ENCODE results near the gene ITPKB.

Gene ITPKB

GRCh38 chr1:226590614-226591013, 148.5 kb downstream of the ITPKB start:
- H3K79me2 ChIP-seq (ENCODE audit: insufficient read depth, low read length): no peaks in the 10 kb centered on the region
- H3F3A ChIP-seq (ENCODE audit: insufficient read depth, low read length): no peaks in the 10 kb centered on the region
- H4K20me1 ChIP-seq (ENCODE audit: insufficient read depth, low read length): no peaks in the 10 kb centered on the region
- no peaks in the 10 kb centered on the region for H3K9me3 ChIP-seq (ENCODE audit: low read length)
- no peaks in the 10 kb centered on the region for H3K4me1 ChIP-seq (ENCODE audit: insufficient read depth, low read length, severe bottlenecking)
- peaks cover 12% of the 10 kb centered on the region; the same call in 1 of the 2 replicates for H3K27me3 ChIP-seq (ENCODE audit: insufficient read depth, low read length)
- H3K4me3 ChIP-seq (ENCODE audit: low read depth, low read length, poor library complexity, severe bottlenecking): no peak overlapping the region
- no peak overlapping the region for H3K4me2 ChIP-seq (ENCODE audit: low read length)
- no peak for TF ChIP-seq EZH2 (IDR thresholded peaks at IDR 0.05; ENCODE audit: borderline replicate concordance, low read length)
- no peak for TF ChIP-seq CTCF (IDR thresholded peaks at IDR 0.05; ENCODE audit: low read length)
- H2AFZ ChIP-seq (ENCODE audit: low read length): no peak overlapping the region
- H3K27ac ChIP-seq (ENCODE audit: low read depth, low read length, poor library complexity, severe bottlenecking): no peak overlapping the region
- no peak overlapping the region for H3K9ac ChIP-seq (ENCODE audit: low read length)
- H3K36me3 ChIP-seq (ENCODE audit: insufficient read depth, low read length): no peaks in the 10 kb centered on the region
- H3K9me2 ChIP-seq (ENCODE audit: low read depth, low read length): no peaks in the 10 kb centered on the region

- H3K27ac ChIP-seq (ENCODE audit: low read depth, low read length, poor library complexity, severe bottlenecking): no peak overlapping the region
- H3K9me3 ChIP-seq (ENCODE audit: low read length): no peaks in the 10 kb centered on the region
- H3K36me3 ChIP-seq (ENCODE audit: insufficient read depth, low read length): no peaks in the 10 kb centered on the region
- H3F3A ChIP-seq (ENCODE audit: insufficient read depth, low read length): no peaks in the 10 kb centered on the region
- H3K79me2 ChIP-seq (ENCODE audit: insufficient read depth, low read length): no peaks in the 10 kb centered on the region
- H3K4me2 ChIP-seq (ENCODE audit: low read length): no peak overlapping the region
- no peak overlapping the region for H3K4me3 ChIP-seq (ENCODE audit: low read depth, low read length, poor library complexity, severe bottlenecking)
- no peak overlapping the region for H3K9ac ChIP-seq (ENCODE audit: low read length)
- H2AFZ ChIP-seq (ENCODE audit: low read length): no peak overlapping the region
- TF ChIP-seq EZH2 (IDR thresholded peaks at IDR 0.05; ENCODE audit: borderline replicate concordance, low read length) (no peak), CTCF (IDR thresholded peaks at IDR 0.05; ENCODE audit: low read length) (no peak)
- H3K9me2 ChIP-seq (ENCODE audit: low read depth, low read length): no peaks in the 10 kb centered on the region
- peaks cover 12% of the 10 kb centered on the region; the same call in 1 of the 2 replicates for H3K27me3 ChIP-seq (ENCODE audit: insufficient read depth, low read length)
- no peaks in the 10 kb centered on the region for H4K20me1 ChIP-seq (ENCODE audit: insufficient read depth, low read length)
- H3K4me1 ChIP-seq (ENCODE audit: insufficient read depth, low read length, severe bottlenecking): no peaks in the 10 kb centered on the region
Observed at GRCh38 chr1:226589008-226589733, 149.9 kb downstream of the ITPKB start.

DNA sequence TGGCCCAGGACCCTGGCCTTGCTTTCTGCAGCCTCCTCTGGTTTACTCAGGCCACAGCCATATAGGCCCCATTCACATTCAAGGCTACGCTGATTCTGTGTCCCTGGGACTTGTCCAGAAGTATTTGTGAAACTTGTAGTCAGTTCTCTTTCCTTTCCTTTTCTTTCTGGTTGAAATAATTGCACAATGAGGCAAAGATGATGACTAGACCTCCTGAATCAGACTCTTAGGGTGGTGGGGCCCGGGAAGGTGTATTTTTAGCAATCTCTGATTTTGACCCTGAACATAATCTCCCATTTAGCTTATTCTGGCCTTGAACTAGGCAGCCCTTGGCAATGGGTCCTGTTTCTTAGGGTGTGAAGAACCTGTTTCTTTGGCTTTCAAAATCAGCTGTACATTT, 150.6 kb downstream of the ITPKB start:
- H3K4me3 ChIP-seq (ENCODE audit: low read depth, low read length, poor library complexity, severe bottlenecking): no peak overlapping the region
- no peaks in the 10 kb centered on the region for H3F3A ChIP-seq (ENCODE audit: insufficient read depth, low read length)
- H3K36me3 ChIP-seq (ENCODE audit: insufficient read depth, low read length): no peaks in the 10 kb centered on the region
- no peak overlapping the region for H3K9ac ChIP-seq (ENCODE audit: low read length)
- peaks cover 12% of the 10 kb centered on the region; the same call in 1 of the 2 replicates for H3K27me3 ChIP-seq (ENCODE audit: insufficient read depth, low read length)
- no peak overlapping the region for H3K27ac ChIP-seq (ENCODE audit: low read depth, low read length, poor library complexity, severe bottlenecking)
- TF ChIP-seq CTCF (IDR thresholded peaks at IDR 0.05; ENCODE audit: low read length): no peak
- no peak for TF ChIP-seq EZH2 (IDR thresholded peaks at IDR 0.05; ENCODE audit: borderline replicate concordance, low read length)
- no peaks in the 10 kb centered on the region for H3K4me1 ChIP-seq (ENCODE audit: insufficient read depth, low read length, severe bottlenecking)
- no peak overlapping the region for H2AFZ ChIP-seq (ENCODE audit: low read length)
- H3K9me3 ChIP-seq (ENCODE audit: low read length): no peaks in the 10 kb centered on the region
- no peaks in the 10 kb centered on the region for H3K79me2 ChIP-seq (ENCODE audit: insufficient read depth, low read length)
- H3K4me2 ChIP-seq (ENCODE audit: low read length): no peak overlapping the region
- H4K20me1 ChIP-seq (ENCODE audit: insufficient read depth, low read length): no peaks in the 10 kb centered on the region
- H3K9me2 ChIP-seq (ENCODE audit: low read depth, low read length): no peaks in the 10 kb centered on the region
